Testis (tissue), 3 donors: ENCODE results near the gene SETD7. TPM values are rescaled to one million over a fixed set of nuclear protein-coding genes. Genes with fewer than 3 reads are reported as not detected.

ENCODE experiments used
- DNase-seq: peaks from one replicate; pipeline ENCODE4 v3.0.0-alpha.2; 2019
- H3K27ac ChIP-seq, 2 donors: fragments of 200-600 bp; sonication (generic); one replicate each; pipeline ENCODE4 v1.5.1; 2019
- H3K27me3 ChIP-seq: fragments of 200-600 bp; sonication (generic); one replicate; pipeline ENCODE4 v1.5.1; 2019
- H3K36me3 ChIP-seq: fragments of 200-600 bp; sonication (generic); one replicate; pipeline ENCODE4 v1.5.1; 2017; ENCODE audit warnings: low read depth; ENCODE audit errors: missing control alignments
- H3K4me1 ChIP-seq: fragments of 200-600 bp; sonication (generic); one replicate; pipeline ENCODE4 v1.5.1; 2019
- H3K4me3 ChIP-seq, 2 donors: fragments of 200-600 bp; sonication (generic); one replicate each; pipeline ENCODE4 v1.5.1; 2017 to 2019
- H3K9me3 ChIP-seq: fragments of 200-600 bp; sonication (generic); one replicate; pipeline ENCODE4 v1.5.1; 2017
- POLR2A ChIP-seq: fragments of 450-650 bp; IDR thresholded peaks from one replicate; pipeline ENCODE4 v1.6.1; 2017; ENCODE audit warnings: antibody characterized with exemption, mild to moderate bottlenecking, moderate library complexity
- WGBS, 2 donors: methylation state at CpG; one replicate each; pipeline ENCODE4 v1.1.5; 2018; 5-methylcytosine and 5-hydroxymethylcytosine counted together
- intact Hi-C: fragments of 100-400 bp; cut with DNase I; formaldehyde crosslinking; loops from one replicate; pipeline ENCODE4 v1.15.1; 2023; ENCODE audit warnings: low total_unique reads
- polyA plus RNA-seq: library from polyadenylated mRNA; stranded (reverse); fragments of 350-450 nt; fragmentation: Illumina TruSeq; extraction: RNeasy Lipid Tissue Mini Kit (QIAGEN cat#74804); gene quantifications from one replicate; pipeline ENCODE4 v1.2.3, GENCODE V29; 2014; ENCODE audit warnings: low read depth, low replicate concordance; ENCODE audit not compliant: insufficient read depth
- total RNA-seq, 2 donors: library from RNA; depleted of rRNA; stranded (reverse); fragments of >200 nt; gene quantifications; one replicate each; pipeline ENCODE4 v1.2.3, GENCODE V29; 2016
- TF ChIP-seq, protein P1 (sequence below), 3 experiments: fragments of 450-650 bp in 2 of 3; fragments of 200-600 bp in 1 of 3; sonication (generic) in 1 of 3; IDR thresholded peaks; one replicate each; pipeline ENCODE4 v1.5.1; 2016 to 2019; ENCODE audit warnings: antibody characterized with exemption in 3 of 3, mild to moderate bottlenecking in 2 of 3, moderate library complexity in 1 of 3

The SETD7 gene
- total and polyA plus RNA-seq, 3 donors from 2014 or later, result 39.1 to 66.5 (median 65.7) TPM

DNA sequence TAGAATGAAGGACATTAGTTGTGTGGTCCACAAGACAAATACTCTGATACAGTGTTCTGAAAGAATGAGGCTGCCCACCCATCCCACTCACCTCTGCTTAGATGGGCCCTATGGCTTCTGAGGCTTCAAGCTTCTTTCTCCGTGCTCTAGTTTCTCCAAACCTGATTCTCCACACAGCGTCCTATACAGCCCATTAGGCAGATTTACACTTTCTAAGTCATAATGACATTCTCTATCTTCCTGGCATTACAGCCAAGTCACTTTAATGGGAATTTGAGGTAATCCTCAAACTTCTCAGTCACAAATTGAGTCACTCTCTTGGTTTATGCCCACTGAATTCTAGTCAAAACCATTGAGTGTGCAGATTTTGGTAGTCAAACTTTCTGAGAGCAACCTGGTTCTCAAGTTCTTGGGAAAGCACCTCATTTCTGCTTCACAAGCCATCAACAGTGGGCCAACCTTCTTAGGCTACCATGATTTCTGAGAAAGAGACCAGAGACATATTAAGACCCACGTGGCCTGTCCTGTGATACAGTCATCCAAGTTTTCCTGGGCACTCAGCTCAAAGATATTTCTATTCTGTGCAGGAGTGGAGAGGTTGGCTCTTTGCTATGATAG lies 6.2 kb upstream of the SETD7 start:
- TF ChIP-seq, protein P1, sequence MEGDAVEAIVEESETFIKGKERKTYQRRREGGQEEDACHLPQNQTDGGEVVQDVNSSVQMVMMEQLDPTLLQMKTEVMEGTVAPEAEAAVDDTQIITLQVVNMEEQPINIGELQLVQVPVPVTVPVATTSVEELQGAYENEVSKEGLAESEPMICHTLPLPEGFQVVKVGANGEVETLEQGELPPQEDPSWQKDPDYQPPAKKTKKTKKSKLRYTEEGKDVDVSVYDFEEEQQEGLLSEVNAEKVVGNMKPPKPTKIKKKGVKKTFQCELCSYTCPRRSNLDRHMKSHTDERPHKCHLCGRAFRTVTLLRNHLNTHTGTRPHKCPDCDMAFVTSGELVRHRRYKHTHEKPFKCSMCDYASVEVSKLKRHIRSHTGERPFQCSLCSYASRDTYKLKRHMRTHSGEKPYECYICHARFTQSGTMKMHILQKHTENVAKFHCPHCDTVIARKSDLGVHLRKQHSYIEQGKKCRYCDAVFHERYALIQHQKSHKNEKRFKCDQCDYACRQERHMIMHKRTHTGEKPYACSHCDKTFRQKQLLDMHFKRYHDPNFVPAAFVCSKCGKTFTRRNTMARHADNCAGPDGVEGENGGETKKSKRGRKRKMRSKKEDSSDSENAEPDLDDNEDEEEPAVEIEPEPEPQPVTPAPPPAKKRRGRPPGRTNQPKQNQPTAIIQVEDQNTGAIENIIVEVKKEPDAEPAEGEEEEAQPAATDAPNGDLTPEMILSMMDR (IDR thresholded peaks at IDR 0.05), result no peak
- no peak for TF ChIP-seq POLR2A
- no peak for DNase-seq
- Histone ChIP-seq H3K27me3 (no peaks in the 10 kb centered on the region), H3K9me3 (no peaks in the 10 kb centered on the region), H3K27ac (no peak overlapping the region), H3K4me3 (no peak overlapping the region), H3K4me1 (peaks cover 11% of the 10 kb centered on the region), H3K36me3 (no peaks in the 10 kb centered on the region)
- 79 to 95% methylated on average over 2 to 3 of the region's 3 CpGs for WGBS, 2 donors
- intact Hi-C loops, result no loop called here

DNA sequence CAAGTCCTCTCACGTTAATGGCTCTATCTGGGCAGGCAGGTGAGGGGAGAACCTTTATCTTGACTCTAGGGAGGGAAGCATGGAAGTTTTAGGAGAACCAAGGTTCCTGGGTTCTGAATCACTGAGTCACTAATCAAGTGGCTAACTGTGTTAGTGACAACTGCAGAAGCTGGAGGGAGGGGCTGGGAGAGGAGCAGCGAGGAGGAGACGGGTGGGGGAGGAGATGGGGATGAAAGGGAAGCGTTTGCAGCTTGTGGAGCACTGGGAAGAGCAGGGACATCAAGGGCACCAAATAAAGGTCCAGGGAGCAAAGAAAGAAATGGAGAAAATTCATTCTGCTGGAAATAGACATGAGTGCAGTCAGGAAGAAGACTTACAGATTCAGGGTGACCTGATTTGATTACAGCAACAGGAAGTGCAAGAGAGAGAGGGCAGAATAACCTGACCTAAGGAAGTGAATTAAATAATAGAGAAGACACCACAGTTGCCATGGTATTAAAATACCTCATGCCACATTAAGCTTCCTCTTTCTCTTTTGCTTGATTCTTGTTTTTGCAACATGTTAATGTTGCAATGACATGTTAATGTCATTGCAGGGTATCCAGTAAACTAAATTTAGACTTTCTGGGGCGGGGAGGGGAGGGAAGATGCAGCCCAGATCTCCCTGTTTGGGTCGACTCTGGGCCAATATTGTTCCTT lies 4.5 kb upstream of the SETD7 start:
- Histone ChIP-seq H3K27ac (no peak overlapping the region), H3K4me1 (peaks cover 11% of the 10 kb centered on the region)
- intact Hi-C loops, result no loop called here

DNA sequence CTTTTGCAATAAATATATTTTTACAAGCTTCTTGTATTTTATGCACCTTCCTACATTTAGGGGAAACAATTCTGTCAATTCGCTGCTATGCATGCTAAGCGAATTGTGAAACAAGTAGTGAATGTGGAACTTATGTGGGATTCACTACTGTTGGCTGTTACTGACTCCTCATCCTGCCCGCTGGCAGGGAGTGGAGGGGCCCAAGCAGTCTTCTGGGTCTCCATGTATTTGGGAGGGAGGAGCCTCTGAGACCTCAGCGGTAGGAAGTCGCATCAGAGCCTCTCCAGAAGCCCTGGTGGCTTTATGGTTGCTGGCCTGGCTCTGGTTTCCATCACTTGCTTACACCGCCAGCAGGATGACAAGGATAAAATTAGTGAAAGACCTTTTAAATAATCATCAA lies 3.7 kb upstream of the SETD7 start:
- H3K36me3 ChIP-seq, result no peaks in the 10 kb centered on the region
- DNase-seq, result no peak
- H3K27ac ChIP-seq, result no peak overlapping the region
- no peaks in the 10 kb centered on the region for H3K9me3 ChIP-seq
- intact Hi-C loops, result no loop called here
- TF ChIP-seq, protein P1 (IDR thresholded peaks at IDR 0.05), result no peak
- TF ChIP-seq POLR2A, result no peak
- 79 to 82% methylated on average over 6 of the region's 6 CpGs for WGBS, 2 donors
- peaks cover 11% of the 10 kb centered on the region for H3K4me1 ChIP-seq
- H3K27me3 ChIP-seq, result no peaks in the 10 kb centered on the region
- no peak overlapping the region for H3K4me3 ChIP-seq

More for the DNA sequence above, 4.5 kb upstream of the SETD7 start:
- WGBS, 2 donors, result 50 to 53% methylated on average over 6 of the region's 6 CpGs
- DNase-seq, result no peak
- Histone ChIP-seq H3K4me3 (no peak overlapping the region), H3K9me3 (no peaks in the 10 kb centered on the region), H3K27me3 (no peaks in the 10 kb centered on the region), H3K36me3 (no peaks in the 10 kb centered on the region)
- TF ChIP-seq POLR2A, result no peak
- TF ChIP-seq, protein P1 (IDR thresholded peaks at IDR 0.05), result no peak

DNA sequence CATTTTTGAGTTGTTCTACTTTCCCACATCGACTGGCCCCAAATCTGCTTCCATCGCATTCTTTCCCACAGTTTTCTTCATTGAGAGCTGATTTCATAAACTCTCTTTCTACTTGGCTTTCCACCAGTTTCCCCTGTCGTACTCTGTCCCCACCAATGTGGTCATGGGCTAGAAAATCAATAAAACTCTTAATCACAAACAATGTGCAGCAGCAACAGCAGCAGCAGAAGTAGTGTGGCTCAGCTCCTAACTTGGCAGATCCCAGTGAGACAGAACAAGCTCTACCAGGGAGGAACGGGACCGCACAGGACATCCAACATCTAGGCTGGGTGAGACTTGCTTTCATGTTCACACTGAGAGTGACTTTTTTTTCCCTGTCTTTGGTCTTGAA lies 3.1 kb upstream of the SETD7 start:
- H3K4me3 ChIP-seq, result no peak overlapping the region
- no peaks in the 10 kb centered on the region for H3K36me3 ChIP-seq
- WGBS, 2 donors, result 42 to 52% methylated on average over 5 of the region's 5 CpGs
- H3K27me3 ChIP-seq, result no peaks in the 10 kb centered on the region
- H3K9me3 ChIP-seq, result no peaks in the 10 kb centered on the region
- H3K4me1 ChIP-seq, result peaks cover 13% of the 10 kb centered on the region
- no peak for DNase-seq
- intact Hi-C loops, result no loop called here
- no peak overlapping the region for H3K27ac ChIP-seq
- TF ChIP-seq POLR2A, result no peak
- TF ChIP-seq, protein P1 (IDR thresholded peaks at IDR 0.05), result no peak
